Measurements from ENCODE around the gene OARD1.
"Not testable (repeated sequence)": the region's sequence is repeated elsewhere in the genome, so short reads cannot be mapped to it uniquely, and the experiment has no call there.

OARD1 gene

DNA sequence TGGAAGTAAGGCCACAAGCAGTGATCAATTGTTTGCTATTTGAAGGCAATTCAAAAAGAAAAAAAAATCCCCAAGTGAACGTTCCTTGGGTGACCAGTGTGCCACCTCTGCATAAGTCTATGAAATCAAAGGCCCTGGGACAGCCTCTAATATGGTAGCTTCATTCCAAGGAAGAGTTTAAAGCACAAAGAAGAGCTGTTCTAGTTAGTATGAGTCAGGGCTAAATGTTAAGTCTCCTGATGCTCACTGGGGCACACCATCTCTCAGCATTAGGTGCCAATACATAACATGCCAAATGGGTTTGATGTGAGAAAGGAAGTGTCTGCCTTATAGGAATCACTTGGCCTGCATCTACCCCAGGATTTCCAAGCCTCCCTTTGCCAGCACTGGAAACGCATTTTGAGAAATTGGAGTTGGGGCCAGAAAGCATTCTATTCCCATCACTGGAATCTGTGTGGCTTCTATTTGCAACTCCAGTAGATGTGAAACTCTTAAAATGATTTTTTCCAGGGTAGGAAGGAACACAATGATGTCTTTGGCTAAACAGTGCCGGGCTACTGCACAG is 46.1 kb downstream of the OARD1 start:
- no peak for DNase-seq

DNA sequence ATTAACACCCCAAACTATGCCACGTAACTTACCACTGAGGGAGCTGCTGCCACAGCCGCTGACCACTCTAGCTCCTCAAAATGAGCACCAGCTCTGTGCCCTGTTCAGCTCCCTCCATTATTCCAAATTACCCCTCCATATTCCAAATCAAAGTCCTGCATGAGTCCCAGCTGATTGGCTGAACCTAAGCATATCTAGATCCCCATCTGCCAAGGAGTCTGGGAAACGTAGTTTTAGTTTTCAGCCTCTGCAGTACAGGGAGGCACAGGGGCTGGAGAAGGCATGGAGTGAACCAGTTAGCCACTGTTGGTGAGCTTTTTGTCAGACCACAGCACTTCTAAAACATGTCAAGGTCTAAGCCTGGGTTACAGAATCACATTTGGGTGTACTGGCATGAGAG is 49.0 kb downstream of the OARD1 start:
- no peak for DNase-seq

DNA sequence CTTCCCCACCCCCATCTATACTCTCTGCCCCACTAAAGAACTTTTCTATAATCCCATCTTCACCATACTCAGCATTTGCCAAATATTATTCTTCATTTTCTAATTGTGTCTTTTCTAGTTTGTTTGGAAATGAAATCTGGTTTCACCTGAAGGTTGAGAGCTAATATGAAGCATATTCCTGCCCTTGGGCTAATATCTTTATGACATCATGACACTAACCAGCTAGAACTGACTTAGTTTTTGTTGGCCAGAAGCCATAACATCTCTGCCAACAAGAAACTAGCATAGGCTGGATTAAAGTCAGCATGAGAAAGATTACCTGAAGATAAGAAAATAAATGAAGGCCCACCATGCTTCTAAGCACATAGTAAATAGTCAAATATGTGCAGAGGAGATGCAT is 49.9 kb downstream of the OARD1 start:
- no peak for DNase-seq

DNA sequence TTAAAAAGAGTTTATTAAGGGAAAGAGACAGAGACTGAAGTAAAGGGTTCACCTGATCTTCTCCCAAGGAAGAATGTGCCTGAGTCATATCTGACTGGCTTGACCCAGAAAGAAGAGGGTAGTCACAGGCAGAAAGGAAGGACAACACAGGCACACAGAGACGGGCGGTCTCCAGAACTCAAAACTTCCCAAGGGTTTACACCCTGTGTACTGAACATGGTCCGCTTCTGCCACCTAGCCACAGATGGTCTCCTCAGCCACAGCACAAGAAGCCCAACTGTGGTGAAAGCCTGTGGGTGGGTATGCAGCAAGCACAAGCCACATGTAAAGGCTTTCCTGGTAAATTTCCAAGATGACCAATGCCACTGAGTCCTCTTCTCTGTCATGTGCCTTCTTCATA is 50.3 kb downstream of the OARD1 start:
- DNase-seq: no peak

DNA sequence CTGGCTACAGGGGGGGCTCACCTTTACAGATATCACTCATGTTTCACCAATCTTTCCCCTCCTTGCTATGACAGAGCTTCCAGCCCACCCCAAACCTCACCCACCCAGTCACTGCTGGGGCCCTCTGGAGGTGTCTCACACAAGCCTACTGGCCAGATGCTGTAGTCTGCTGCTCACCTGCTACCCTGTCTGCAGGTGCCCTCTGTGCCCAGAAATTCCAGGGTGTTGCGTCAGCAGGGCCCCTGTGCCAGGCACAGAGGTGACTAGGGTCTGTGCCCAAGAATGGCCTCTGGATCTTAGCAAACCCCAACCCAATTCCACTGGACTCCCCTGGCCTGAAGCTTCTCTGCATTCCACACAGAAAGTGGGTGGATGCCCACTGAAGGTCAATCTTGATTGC is 54.5 kb downstream of the OARD1 start:
- no peak for DNase-seq

DNA sequence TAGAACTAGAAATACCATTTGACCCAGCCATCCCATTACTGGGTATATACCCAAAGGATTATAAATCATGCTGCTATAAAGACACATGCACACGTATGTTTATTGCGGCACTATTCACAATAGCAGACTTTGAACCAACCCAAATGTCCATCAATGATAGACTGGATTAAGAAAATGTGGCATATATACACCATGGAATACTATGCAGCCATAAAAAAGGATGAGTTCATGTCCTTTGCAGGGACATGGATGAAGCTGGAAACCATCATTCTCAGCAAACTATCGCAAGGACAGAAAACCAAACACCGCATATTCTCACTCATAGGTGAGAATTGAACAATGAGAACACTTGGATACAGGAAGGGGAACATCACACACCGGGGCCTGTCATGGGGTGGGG is 56.3 kb downstream of the OARD1 start:
- DNase-seq: not testable (repeated sequence)

DNA sequence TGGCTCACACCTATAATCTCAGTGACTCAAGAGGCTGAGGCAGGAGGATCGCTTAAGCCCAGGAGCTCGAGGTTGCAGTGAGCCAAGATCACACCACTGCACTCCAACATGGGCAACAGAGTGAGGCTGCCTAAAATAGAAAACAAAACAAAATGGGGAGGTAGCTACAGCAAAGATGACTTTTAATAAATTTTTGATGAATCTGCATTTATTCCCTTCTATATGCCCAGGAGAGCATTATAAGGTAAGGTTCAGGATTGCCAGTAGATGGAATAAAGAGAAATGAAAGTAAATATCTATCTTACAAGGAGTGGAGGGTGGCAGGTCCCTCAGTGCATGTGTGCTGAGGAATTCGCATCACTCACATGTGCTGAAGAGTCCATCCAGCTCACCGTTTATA is 57.4 kb downstream of the OARD1 start:
- DNase-seq: no peak

Data from stimulated activated naive CD4-positive, alpha-beta T cell treated with Interleukin-2 at 50 U/mL for 16 hours (primary cell).